T-helper 1 cell treated with Interleukin-12 subunit alpha and Interleukin-12 subunit beta and Interleukin-4 antibody, amounts not matched to agents 30 ng/mL and 1 ng/mL, for 36 hours (primary cell): ENCODE data around the gene SLC6A12. TPM values are rescaled to one million over a fixed set of nuclear protein-coding genes. Genes with fewer than 3 reads are reported as not detected.

Experiments used
- intact Hi-C: fragments of 100-400 bp; cut with micrococcal nuclease; formaldehyde crosslinking; loops from one replicate; pipeline ENCODE4 v1.15.1; 2024
- total RNA-seq: library from RNA; stranded (reverse); gene quantifications from 2 replicates; pipeline ENCODE4 v1.2.3, GENCODE V29; 2022

SLC6A12 gene
- total RNA-seq, 1 donor from 2014 or later = not detected

DNA sequence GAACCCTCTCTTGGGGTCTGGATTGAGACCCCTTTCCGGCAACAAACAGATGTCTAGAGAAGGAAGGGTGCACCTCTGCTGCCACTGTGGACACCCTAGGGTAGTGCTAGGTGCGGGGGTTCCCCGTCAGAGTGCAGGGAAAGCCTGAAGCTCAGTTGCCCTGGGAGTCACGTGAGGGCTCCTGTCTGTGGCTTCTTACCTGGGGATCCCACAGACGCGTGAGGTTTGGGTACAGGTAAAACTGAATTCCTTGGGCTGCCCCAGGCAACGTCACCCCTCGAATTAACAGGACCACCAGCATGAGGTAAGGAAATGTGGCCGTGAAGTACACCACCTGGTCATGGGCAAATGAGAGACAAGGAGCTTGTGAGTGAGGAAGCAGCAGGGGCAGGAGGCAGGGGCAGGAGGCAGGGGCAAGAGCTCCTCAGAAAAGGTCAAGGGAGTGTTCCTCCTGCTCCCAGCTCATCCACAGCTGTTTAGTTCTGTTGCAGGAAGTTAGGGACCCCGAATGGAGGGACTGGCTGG lies 21.0 kb upstream of the SLC6A12 start:
- intact Hi-C loops = no loop called here

DNA sequence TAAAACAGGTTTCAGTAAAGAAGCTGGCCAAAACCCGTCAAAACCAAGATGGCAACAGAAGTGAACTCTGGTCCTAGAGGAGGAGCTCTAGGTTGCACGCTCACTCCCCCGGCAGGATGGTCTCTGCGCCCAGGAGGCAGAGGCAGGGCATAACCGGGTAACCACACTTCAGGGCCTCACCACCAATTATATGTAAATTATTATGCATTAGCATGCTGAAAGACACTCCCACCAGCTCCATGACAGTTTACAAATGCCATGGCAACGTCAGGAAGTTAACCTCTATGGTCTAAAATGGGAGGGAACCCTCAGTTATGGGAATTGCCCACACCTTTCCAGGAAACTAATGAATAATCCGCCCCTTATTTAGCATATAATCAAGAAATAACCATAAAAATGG lies 20.1 kb upstream of the SLC6A12 start:
- intact Hi-C loops = no loop called here

DNA sequence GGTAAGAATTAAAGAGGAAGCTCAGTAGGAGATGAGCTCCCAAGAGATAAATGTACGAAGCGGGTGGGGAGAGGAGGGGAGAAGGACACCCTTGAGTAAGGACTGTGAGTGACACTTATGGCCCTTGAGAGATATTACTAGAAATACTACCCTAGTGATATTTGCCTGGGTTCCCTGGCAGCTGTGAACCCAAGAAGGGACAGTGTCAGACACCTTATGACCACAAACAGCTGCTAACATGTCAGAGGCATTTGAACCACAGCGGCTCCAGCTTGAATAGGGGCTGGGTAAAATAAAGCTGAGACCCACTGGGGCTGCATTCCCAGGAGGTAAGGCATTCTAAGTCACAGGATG lies 19.6 kb upstream of the SLC6A12 start:
- intact Hi-C loops = no loop called here

DNA sequence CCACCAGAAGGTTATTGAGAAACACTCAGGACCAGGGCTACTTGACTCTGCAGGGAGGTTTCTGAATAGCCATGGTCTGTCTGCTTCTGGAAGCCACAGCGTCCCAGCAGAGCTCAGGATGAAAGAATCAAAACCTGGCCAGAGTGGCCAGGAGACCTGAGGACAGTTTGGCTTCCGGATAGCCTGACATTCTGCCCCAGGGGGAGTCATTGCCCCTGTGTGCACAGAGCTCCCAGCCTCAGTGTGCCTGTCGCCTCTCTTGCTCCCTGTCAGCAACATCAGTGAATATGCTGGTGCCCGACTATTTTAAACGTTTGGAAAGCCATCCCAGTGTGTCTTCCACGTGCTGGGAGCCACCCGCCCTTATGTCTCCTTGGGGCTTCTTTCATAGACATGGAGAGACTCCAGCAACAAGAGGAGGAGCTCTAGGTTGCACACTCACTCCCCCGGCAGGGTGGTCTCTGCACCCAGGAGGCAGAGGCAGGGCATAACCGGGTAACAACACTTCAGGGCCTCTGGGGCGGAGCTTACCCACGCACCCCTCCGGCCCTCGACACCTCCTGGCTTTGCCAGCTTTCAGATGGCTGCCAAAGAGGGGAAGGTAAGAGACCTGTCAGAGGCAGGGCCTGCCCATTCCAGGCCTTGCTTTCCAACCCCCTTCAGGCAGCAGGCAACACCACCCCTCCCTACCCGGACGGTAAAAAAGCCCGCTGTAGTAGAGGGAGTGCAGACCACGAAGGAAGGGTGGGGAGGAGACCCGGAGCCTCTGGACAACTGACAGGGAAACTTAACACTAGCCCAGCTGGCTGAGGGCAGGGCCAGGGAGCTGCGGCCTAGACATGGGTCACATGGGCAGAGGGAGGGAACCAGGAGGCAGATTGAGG lies 19.0 kb upstream of the SLC6A12 start:
- intact Hi-C loops = no loop called here

DNA sequence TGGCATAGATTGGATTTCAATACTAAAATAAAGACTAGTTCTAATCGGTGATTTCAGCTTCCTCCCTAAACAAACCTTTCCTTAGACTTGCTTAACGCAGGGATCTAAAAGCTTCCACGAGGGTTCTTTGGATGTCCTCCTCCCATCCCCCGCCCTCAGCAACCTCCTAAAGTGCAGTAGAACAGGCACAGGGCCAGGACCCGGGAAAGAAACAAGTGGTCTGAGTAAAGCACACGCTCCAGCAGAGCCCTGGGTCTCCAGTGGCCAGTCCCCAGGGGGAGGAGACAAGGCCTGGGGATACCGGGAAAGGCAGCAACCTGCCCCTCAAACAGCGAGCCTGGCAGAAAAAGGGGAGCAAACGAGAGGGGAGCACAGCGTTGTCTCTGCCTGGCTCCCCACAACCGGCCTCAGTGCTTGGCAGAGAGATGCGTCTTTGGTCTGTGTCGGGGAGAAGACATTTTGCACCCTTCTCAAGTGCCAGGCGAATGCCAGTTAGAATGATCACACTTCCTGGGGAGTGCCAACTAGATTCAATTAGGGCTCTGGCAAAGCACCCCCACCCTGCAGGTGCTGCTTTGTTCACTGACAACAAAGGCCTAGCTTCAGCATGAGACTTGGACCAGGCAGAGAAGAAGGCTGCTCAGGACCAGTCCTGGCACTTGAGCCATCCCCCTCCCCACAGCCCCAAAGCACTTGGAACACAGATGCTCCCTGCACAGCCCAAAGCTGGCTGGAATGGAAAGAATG lies 17.1 kb upstream of the SLC6A12 start:
- intact Hi-C loops = no loop called here

DNA sequence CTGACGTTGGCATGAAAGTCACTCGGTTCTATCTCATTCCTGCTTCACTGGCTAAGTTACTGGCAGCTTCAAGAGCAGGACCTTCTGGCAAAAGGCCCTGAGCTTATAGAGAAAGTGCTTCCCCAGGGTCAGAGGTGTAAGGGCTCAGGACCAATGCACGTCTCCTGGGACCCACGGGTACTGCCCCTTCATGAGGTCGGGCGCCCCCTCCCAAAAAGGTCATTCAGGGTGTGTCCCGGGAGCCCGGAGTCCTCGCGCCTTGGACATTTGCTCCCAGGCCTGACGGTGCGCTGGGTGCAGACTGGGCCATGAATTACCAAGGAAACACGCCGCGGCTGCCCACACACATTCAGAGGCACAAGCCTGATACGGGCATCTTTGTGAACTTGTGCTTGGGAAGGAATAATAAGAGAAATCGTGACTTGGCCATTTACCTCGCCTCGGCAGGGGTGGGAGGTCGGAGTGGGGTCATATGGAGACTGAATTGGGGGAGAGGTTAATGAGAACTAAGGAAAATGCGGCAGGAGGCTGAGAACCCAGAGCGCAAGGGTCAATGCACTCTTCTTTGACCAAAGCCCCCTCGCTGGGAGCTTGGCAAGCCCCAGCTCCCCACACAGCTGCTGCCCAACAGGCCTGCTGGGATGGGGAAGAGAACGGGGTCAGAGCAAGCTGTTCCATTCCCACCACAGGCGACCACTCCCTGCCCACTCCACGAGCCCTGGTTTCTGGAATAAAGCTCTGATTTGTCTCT lies 15.7 kb upstream of the SLC6A12 start:
- intact Hi-C loops = no loop called here

DNA sequence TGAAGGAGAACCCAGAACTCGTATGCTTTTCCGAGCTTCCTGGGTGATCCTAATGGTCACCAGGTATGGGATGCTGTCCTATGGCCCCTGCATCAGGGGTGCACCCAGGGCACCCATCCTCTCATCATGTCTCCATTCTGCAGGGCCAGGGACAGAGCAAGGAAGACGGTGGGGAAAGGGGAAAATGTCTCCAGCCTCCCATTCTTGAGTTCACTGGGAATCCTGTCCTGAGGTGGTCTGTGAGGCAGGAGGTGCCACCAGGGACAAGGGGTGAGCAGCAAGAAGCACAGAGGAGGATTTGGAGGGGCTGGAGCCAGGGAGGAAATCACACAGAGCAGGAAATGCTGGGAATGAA lies 14.9 kb upstream of the SLC6A12 start:
- intact Hi-C loops = no loop called here

DNA sequence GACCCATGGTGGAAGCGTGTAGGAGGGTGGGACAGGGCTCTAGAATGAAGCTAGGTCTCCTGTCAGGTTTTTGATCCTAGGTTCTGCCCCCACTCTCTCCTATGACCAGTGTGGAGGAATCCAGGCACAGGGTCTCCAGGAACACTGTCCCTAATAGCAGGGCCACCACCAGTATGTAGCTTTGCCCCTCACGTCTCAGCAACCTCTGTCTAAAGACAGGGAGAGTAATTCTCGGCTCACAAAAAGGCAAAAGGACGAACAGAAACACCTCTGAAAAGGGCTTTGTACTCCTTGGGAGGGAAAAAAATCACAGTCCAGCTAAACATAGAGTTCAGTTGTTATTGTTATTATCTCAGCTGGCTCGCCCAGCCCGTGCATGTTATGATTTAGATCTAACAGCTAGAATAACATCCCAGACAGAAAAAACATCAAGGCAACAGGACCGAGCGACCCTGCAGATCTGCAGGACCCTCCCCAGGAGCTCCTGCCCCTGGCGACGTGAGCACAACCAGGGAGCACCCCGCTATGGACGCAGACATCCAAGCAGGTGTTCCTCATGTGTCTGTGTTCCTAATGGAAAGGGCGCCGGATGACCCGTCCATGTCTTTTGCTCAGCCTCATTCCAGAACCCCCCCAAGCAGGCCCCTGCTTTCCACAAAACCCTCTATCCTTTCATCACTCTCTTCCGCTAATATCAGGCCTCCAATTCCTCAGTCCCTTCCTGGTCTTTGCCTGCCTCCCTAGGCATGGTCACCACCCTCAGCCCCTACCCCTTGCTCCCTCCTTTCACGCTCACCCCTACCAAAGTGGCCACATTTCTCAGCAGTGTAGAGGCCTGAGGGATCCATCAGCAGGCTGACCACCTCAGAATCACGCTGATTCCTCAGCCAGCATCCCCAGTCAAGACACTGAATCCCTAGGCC lies 14.2 kb upstream of the SLC6A12 start:
- intact Hi-C loops = no loop called here

DNA sequence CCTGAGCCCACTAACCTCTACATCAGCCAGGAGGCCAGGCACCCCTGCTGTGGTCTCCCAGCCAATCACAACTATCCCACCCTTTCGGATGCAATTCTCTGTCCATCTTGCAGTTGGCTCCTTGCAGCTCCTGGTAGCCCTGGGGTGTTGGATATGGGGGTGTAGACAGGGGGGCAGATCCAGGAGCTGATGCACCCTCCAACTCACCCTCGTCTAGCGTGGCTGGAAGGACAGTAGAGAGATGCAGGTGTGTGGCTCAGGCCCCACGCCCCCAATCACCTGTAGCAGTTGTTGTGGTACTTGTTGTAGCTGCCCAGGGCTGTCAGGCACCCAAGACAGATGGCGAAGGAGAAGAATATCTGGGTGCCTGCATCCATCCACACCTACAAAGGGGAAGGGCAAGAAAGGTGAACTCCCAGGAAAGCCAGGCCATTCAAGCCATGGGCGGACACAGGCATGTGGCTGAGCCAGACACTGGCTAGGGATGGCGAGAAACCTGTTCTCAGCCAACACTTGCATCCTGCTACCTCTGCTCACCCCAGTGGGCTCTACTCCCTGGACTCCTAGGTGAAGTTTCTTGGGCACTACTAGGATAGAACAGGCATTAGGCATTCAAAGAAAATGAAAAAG lies 13.4 kb upstream of the SLC6A12 start:
- intact Hi-C loops = no loop called here

DNA sequence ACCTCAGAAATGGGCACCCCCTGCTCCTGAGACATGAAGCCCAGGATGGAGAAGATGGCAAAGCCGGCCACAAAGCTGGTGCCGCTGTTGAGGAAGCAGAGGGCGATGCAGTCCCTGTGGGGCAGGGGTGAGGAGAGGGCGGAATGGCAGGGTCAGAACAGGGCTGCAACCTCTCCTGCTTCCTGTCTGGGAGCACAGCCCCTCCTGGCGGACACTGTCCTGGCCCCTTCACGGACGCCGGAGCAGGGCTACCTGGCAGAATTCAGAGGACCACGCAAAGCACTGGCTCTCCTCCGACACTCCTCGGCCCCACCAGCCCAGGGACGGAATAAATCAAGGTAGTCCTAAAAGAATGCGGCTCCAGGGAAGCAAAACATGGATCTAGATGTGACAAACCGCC lies 12.4 kb upstream of the SLC6A12 start:
- intact Hi-C loops = no loop called here

DNA sequence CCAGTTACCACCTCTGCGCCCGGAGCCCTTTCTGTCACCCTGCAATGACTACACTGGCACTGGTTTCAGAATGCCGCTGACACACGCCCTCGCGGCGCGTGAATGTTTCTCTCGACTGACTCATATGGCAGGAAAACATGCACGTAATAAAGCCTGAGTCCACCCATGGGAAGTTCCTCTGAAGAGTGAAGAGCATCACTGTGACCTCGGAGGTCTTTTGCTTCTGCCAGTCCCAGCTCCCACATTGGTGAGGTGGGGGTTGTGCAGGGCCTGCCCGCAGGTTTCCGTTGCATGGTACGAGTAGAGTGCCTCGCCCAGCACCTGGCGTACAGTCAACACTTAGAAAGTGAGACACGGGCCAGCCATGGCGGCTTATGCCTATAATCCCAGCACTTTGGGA lies 11.1 kb upstream of the SLC6A12 start:
- intact Hi-C loops = no loop called here

DNA sequence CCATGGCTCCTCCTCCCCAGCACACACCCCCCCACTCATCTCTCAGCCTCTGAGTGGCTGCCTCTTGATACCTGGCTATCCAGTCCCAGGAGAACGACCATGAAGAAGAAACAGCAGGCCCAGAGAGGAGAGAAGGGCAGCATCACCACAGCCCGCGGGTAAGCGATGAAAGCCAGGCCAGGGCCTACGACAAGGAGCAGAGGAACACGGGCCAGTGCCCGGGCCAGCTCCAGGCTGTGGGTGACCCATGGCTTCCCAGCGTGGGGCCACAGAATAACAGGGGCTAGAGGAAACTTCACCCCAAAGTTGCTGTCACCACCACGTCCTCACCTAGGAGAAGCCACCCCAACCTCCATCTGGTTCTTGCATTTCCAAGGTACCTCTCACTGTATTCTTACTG lies 10.4 kb upstream of the SLC6A12 start:
- intact Hi-C loops = no loop called here

DNA sequence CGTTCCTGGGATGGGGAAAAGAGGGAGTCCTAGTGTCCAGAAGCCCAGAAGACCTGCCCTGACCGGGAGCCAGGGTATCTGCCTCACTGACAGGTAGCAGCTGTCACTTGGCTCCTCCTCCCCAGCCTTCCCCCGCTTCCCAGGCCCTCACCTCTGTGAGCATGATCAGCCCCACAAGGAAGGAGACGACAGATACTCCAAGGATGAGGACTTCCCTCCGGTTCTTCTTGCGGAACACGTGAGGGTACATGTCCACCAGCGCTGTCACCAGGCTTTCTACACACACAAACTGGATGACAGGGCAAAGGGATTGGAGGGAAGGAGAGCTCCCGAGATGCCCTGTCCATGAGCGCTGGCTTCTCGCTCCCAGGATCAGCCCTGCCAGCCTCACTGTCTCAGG lies 9.9 kb upstream of the SLC6A12 start:
- intact Hi-C loops = no loop called here

DNA sequence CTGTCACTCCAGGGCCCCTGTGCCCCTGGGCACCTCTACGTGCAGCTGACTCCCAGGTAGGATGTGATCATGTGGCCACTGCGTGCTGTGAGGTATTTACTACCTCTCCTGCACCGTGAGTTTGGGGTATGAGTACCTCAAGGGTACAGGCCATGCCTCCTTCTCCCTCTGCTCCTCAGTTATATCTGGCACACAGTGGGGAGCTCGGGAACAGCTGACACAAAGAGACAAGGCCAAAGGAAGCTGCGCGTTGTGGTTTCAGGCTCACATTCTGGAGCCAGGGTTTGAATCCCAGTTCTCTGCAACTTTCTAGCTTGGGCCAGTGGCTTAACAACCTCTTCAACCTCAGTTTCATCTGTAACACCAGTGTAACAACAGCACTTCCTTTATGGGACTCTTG lies 7.8 kb upstream of the SLC6A12 start:
- intact Hi-C loops = no loop called here

DNA sequence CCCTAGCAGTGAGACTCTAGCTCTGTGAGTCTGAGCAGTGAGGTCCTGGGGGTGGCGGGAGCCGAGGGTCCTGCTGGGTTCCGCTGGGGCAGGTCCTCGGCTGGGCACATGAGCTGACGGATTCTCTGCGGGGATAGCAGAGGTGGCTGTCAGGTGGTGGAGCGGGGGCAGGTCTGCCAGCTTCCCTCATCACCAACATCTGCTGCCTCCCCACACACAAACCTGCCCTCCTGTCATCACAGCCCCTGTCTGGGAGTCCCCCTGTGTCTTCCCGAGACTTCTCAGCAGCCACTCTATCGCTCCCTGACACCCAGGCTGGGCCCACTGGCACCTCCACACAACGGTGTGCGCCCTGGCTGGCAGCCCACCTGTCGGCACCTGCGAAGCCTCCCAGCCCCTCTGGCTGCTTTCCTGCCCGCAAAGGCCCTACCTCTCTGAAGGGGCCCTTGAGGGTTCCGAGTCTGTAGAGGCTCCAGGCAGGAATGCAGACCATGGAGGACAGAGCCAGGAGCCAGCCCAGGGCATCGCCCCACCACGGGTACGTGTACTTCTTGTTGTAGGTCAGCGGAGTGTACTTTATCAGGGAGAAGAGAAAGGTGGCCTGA lies 7.1 kb upstream of the SLC6A12 start:
- intact Hi-C loops = no loop called here

DNA sequence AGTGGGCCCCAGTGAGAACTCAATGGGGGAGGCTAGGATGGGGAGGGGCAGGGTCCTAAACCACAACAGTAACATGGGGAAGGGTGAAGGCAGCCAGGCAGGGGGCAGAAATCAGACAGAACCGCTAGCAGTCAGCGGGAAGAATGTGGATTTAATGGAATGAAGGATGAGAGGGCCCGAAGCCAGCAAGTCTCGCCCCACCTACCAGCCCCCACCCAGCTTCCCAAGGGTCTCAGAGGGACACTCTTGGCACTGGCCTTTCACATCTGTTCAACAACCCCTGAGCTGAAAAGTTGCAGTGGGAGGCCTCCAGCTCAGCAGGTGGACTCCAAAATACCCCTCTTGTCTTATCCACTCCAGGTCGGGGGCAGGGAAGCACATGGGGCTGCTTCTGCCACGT lies 6.5 kb upstream of the SLC6A12 start:
- intact Hi-C loops = no loop called here

DNA sequence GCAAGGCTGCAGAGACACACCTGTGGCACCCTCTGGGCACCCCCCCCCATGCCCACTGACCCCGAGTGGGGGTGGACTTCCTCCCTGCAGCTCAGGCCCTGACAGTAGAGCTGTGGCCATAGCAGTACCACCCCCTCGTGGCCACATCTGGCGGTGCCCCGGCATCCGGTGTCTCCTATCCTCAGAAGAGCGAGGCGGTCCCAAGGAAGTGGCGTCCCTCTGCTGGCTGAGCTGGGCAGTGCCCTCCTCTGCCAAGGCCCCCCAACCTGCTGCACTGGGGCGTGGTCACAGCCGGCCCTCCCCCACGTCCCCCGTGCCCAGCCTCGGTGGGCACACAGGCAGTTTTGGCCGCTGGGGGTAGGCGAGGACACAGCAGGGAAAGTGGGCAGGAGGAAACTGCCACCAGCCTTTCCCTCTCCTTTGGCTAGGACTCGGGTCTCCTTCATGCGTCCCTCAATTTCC lies 6.0 kb upstream of the SLC6A12 start:
- intact Hi-C loops = no loop called here

DNA sequence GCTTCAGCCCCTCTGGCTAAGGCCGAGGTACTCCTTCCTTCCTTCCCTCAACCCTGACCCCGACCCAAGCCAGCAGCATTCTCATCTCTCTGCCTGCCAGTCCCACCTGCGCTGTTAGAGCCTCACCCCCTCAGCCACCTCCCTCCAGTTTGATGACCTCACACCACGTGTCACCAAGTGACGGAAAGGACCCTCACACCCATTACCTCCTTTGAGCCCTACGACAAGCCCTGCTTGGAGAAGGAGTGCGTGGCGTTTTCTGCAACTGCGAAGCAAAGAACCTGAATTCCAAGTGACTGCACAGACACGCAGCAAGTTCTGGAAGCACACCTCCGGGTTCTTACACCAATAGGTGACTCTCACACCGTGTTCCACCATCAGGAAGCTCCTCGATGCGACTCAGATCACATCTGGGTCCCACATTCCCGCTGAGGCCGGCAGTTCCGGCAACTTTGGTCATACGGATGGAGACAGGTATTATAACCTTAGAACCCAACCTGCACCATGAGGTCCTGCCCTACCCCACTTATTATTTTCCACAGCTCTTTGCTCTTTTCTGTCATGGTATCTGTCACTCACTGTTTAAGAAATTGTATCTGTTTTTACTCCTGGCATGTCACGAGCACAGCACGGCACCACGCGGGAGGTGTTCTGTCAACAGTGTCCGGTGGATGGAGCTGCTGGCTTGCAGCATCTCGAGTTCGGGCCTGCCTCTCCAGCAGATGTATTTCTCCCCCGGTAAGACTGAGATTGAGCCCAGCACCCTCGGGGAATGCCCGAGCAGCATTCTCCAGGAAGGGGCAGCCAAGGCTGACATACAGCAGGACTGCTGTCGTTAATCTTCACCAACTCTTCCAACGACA lies 5.0 kb upstream of the SLC6A12 start:
- intact Hi-C loops = no loop called here

DNA sequence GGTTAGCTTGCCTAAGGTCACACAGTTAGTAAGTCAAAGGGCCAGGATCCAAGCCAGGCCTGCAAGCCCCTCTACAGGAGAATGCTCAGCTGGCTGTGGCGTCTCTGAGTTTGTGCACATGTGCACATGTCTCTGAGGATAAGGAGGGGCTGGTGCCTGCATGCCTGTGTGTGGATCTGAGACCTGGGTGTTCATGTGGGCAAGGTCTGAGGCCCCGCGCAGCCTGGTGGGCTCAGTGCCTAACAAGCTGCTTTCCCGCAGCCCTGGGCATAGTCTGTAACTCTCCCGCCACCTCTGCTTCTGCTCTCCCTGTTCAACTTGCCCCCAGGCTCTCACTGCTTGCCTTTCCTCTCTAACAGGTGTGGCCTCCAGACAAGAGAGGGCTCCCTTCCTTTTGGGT lies 4.3 kb upstream of the SLC6A12 start:
- intact Hi-C loops = no loop called here
